ENCODE results near the gene PRKCA.

Gene PRKCA

DNA sequence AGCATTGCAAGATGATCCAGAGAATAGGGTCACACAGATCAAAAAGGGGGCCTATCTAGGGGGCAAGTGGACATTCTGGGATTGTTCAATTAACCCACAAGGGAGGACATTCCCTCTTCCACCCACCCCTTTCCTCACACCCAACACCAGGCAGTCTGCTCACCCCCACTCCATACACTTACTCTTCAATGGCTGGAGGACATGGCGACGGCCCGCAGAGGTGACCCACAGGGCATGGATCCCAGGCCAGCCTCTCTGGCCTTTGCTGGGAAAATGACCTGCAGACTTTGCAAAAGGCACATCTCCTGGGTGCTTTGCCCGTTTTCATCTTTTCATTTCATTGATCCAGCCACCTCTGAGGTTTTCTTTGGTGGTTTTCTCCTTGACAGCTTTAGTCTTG lies 530.8 kb downstream of the PRKCA start:
- DNase-seq = no peak

DNA sequence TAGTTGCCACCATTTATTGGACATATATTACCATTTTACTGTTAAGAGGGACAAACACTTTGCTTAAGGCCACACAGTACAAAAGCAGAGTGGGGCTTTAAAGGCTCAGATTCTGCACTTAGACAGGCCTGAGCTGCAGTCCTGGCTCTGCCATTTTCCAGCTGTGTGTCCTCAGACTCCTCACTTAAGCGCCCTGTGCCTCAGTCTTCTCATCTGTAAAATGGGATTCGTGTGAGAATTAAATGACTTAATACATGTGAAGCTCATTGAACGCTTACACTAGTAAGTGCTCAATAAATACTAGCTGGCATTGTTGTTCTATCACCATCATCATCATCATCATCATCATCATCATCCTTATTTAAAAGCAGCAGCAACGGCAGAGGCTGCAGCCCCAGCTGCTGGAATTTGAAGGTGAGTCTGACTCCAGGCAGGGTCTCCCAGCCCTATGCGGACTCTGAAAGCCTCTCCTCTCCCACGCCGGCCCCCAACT lies 532.1 kb downstream of the PRKCA start:
- DNase-seq = no peak

DNA sequence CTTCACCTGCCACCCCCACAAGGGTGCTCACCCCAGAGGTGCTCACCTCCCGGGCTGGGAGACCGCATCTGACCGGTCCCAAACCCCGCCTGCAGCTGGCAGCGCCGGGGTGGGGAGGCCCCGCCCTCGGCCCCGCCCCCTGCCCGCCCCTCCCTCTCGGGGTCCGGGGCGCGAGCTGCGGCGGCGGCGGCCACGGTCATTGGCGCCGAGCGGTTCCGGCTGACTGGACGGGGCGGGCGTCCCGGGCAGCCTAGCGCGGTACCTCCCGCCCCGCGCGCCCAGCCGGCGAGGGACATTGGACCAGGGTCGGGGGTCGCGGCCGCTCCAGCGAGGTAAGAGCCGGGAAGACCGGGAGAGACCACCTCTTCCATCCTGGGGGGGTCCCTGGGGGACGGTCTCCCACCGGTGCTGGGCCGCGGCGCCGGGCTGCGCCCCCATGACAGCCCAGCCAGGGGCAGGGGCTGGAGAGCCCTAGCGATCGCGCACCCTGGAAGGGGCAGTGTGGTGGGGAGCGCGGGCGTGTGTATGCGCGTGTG lies 532.6 kb downstream of the PRKCA start, which contains the start of gene CACNG5:
Gene CACNG5 (plus strand): TSS at position 199 of the 536 bp plus-strand sequence. CDS start 42,216 bp downstream, outside the sequence.
- no peak for DNase-seq

DNA sequence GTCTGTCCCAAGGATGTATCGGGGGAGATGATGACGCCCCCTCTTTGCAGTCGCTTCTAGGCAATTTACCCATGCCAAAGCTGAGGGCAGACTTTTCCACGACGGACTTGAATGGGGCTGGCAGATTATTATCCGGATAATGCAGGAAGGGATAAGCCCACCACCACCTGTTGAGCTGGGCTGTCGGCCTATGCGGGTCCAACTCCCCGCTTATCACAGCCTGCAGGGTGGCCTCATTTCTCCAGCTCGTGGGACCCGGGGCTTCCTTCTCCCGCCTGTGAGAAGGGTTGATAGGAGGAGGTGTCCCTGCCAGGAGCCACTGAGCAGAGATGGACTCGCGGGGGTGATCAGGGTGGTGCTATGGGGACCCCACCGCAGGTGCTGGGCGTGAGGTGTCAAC lies 533.1 kb downstream of the PRKCA start:
- DNase-seq = no peak

DNA sequence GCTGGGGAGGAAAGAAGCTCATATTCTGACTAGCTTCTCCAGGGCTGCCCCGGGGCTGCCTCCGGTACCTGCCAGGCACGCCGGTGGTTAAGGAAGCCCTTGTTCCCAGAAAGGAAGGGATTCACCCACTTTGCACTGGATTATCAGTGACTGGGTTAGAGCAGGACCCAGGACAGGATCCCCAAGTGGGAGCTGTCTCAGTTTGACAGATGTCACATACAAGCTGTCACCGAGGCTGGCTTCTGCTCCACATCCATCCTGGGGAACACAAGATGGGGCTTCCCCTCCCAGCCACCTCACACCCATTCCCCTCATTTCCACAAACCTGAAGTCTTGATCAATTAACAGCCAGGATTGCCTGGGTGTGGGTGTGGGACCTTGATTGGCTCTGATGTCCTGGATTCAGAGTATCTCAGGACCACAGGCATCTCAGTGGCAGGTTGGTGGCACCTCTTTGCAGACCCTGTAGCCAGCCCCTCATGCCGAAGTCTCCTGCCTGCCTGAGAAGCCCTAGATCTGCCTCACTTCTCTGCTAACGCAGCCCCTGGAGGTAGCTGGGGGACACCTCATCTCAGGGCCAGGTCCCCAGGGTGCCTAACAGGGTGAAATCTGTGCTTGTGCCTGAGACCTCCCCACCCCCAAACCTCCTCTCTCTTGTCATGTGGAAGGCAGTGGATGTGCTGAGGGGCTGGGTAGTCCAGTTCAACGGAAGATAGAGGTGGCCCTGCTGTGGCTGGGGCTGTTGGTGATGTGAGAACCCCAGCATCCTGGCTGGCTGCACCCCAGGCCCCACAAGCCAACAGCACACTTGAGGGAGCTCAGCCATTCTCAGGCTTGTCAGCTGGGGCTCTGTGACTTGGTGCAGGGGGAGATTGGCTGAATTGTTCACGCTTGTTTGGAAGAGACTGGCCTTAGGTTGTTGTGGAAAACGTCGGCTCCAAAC lies 533.9 kb downstream of the PRKCA start:
- no peak for DNase-seq

DNA sequence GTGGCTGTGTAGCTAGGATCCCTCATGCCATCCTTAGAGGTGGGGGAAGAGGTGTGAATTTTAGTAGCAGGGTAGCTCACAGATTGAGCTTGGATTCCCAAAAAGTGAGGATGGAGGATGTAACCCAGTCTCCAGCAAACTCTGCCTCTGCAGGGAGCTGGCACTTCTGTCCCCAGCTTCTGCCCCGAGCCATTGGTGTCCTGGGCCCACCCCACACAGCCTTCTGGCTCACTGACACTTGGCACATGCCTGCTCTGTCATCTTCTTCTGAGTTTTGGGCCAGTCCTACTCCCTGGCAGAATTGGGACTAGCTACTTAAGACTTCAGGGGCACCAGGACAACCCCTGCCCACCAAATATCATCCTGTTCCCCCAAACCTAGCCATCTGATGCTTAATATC lies 534.8 kb downstream of the PRKCA start:
- no peak for DNase-seq

DNA sequence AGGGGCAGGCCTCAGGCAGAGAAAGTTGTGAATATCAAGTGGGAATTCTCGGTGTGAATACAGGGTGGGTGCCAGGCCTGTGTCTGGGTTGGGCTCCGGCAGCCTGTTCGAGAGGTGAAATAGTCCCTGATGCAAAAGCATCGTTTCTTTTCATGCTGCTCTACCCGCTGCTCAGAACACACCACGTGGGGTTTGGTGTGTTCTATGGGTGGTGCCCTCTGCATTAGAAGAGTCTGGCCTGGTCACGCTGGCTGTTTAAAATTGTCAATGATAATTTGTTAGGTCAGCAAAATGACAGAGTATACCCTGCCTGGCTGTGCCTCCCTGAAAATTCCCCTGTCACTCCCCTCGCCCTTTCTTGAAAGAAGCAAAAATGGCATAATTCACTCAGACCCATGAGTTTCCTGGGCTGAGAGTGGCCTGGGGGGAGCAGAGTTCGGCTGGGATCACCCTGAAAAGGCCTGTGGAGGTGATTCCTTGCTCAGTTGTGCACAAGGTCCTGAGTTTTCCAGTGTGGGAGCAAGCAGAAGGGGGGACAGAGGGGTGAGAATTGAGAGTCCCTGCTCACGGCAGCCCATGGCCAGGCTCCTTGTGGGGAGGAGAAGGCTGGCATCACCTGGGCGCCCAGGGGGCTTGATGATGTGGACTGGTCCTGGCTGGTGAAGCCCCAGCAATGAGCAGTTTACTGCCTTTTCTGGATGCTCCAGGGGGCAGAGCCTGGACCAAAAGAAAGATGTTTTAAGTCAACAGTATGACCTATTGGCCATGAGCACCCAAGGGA lies 535.7 kb downstream of the PRKCA start:
- no peak for DNase-seq

DNA sequence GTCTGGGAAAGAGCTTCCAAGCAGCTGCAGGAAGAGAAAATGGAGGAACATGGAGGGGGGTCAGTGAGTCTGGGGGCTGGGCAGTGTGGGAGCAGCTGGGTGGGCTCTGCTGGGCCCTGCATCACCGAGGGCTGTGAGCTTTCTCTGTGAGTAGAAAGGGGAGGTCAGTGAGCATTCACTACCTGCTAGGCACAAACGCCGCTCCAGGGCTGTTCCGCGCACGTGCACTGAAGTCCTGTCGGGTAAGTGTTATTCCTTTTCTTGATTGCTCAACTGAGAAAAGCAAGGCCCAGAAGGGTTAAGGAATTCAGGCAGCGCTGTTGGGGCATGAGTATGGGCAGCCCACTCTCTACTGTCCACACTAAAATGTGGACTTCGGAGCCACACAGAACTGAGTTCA lies 537.2 kb downstream of the PRKCA start:
- DNase-seq = no peak

DNA sequence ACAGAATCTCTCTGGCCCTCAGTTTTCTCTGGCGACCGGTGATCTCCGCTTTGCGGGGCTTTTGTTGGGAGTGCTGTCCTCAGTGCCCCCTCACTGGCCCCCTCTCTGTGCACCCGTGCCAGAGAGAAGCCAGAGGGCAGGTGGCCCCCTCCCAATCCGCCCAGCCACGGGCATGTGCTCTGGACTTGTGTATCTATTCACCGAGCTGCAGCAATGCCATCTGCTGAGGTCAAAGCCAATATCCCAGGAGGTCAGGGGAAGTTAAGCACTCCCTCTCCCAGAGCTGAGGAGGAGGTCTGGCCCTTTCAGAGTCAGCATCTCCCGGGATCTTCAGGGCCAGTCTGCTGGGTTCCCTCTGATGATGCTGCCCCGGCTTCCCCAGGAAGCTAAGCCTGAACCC lies 537.6 kb downstream of the PRKCA start:
- DNase-seq = no peak

DNA sequence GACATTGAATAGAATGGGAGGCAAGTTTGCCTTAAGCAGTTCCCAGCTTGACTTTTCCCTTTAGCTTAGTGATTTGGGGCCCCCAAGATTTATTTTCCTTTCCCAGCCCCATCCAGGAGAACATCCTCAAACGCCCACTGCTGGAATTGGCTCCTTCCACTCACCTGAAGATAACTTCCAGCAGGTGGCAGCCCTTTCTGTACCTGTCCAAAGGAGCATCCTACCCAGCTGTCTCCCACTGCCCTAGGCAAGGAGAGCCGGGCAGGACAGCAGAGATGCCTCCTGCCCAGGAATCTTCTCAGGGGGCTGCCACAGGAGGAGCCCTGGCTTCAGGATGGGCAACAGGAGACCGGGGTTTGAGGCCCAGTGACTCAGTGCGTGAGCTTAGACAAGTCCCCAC lies 538.9 kb downstream of the PRKCA start:
- DNase-seq = no peak

DNA sequence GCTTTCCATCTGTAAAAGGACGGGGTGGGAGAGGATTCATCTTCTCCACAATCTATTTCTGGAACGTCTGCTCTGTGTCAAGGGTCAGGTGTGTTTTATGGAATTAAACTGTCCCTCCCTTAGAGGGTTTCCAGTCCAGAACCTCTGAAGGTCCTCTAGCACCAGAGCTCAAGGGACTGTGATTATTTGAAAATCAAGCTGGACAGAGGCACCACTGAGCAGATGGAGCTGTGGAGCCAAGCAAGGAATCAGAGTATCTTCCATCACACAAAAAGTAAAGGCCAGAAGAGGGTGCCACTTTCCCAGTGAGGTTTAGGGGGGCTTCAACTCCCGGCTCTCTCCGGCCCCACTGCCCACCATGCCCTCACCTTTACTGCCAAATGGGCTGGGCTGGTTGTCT lies 539.3 kb downstream of the PRKCA start:
- no peak for DNase-seq

DNA sequence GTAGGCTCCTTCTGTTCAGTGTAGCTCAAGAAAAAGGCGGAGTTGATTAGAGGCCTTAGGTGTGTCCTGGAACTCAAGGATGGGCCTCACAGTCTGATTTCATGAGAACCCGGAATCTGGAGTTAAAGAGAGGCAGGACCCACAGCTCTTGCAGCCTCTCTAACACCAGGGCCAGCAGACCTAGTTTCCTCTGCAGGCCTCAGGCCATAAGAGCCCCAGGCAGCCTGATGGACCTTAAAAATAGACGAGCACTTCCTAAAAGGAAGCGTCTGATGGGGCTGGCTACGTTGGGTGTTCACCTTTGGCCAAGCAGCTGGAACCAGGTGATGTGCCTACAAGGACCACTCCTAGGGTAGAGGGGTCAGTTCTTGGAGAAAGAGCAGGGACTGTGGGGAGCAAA lies 540.1 kb downstream of the PRKCA start:
- DNase-seq = no peak

DNA sequence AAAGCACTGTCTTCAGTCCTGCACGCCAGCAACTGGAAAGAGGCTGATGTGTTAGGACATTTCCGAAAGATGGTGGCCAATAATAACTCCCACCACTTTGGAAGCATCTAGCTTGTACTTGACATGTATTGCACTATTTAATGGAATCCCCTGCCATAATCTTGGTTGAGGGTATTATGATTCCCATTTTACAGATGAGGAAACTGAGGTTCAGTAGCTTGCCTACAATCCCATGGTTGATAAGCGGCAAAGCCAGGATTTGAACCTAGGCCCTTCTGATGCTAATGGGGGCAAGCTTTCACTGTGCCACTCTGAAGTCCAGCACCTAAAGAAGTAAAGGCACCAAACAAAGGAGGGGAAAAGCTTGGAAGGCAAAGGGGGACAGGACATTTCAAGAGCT lies 540.5 kb downstream of the PRKCA start:
- DNase-seq = no peak

DNA sequence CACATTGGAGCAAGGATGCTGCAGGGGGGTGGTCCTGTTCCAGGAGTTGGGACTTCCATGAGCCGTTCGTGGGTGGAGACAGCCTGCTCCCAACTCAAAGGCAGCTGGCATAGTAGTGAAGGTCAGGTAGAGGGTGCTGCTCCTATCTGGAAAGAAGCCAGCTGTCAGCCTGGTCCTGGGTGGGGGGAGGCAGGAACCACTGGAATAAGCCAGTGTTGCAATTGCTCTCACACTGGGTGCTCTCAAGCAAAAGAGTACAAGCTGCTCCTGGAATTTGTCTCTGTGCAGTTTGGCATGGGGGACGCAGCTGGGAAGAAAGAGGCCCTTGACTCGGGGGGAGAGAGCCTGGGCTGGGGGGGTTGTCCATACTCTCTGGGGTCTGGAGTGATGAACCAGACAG lies 541.2 kb downstream of the PRKCA start:
- DNase-seq = no peak

DNA sequence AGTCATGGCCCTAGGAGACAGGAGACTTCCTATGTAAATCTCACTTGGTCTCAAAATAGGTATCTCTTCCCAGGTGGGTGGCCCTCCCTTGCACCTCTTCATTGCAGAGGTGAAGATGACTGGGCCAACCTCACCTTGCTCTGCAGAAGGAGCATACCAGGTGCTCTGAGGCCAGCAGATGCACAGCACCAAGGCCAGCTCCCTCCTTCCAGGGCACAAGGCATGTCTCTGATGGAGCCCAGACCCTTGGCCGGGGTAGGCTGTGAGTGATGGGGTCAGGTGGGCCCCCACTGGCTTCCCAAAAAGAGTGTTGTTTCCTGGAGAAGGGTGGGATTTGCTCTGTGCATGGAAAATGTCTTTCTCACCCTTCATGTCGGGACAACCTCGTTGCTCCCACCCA lies 545.3 kb downstream of the PRKCA start:
- DNase-seq = no peak

DNA sequence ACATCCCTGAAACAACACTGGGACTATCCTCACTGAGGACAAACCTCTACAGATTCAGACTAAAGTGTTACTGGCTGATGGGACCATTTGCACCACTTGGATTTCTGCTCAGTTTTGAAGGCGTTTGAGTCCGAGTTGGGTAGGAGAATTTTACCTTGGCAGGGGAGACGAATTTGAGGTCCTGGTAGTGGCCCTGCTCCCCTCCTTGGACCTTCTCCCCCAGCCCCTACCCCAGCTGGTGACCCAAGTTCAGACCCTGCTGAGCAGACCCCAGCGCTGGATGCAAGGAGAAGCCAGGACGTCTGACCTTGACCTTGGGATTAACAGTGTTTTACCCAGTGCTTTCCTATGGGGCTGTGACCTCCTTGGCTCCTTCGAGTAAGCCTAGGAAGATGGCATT lies 546.1 kb downstream of the PRKCA start:
- no peak for DNase-seq

DNA sequence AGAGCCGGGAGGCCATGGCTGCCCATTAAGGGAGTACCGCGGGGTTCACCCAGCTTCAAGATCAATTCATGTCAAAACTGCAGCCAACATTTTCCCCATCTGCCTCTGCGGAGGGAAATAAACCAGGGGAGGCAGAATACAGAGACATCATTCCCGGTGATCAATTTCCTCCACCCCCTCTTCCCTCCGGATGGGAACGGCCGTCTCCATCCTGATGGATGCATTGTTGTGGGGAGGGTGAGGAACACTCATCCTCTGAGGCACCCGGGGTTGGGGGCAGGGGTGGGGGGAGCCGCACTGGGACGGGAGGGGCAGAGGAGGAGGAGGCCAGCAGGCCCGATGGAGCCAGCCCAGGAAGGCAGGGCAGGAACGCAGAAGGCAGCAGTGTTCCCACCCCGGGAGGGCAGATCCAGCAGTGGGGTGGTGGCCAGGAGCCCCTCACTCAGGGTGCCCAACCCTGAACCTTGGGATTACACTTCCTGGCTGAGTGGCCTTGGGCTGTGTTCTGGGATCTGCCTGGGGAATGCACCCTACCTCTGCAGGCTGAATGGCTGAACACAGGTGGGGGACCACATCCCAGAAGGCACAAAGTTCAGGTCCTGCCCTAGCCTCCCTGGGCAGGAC lies 546.7 kb downstream of the PRKCA start:
- no peak for DNase-seq

DNA sequence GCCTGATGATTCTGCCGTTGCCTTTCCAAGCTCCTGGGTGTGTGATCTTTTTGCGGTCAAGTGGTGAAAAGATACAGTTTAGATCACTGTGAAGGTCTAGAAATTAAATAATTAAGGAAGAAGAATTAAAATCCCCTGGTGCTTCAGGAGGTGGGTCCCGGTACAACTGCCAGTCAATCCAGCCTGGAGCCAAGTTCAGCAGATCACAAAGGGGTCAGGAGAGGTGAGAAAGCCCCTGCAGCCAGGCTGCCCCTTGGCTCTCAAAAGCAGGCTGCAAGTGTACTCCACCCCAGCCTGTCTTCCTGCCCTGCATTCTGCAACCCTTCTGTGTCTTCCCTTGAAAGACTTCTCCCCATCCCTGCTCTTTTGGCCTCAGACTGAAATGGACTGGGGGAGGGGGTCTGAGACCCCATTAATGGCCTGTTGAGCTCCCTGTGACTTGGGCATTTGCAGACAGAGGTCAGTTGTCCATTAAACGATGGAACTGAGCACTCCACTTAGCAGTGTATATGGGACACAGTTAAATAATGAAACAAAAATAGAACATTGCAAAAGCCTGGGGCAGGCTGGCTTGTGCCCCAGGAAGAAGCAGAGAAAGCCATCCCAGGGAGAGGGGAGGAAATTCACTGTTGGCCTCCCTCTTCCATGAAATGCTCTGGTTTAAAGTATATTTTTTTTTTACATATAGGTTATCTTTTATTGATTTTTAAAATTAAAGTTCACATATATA lies 547.6 kb downstream of the PRKCA start:
- DNase-seq = no peak

DNA sequence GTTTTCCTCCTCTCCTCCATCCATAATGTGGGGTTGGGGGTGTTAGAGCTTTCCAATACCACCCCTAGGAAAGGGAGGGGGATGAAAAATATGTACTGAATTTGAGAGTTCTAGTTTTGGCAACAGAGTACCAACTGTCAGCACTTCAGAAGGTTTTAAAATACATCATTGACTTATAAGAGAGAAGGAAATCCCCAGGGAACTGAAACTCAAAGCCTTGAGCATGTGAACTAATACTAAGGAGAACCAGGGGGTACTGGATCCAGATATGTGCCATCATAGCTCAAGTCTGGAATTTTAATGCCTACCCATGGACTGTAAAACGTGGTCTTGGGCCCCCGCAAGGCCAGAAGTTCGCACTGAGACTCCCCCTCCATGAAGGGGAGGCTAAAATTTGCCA lies 548.3 kb downstream of the PRKCA start:
- DNase-seq = no peak

DNA sequence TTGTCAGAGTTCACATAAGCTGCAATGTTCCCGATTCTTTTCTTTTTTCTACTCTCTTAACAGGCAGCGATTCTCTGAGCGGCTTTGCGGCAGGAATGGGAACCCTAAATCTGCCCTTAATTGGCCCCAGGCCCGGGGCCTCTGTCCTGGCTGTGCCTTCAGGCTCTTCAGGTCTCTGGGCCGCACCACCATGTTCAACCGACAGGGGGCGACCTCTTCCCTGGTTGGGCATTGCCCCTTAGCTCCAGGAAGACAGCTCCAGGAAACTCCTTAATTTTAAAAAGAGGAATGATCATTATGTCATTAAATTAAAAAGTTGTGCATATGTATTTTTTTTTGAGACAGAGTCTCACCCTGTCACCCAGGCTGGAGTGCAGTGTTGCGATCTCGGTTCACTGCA lies 552.8 kb downstream of the PRKCA start:
- DNase-seq = no peak

DNA sequence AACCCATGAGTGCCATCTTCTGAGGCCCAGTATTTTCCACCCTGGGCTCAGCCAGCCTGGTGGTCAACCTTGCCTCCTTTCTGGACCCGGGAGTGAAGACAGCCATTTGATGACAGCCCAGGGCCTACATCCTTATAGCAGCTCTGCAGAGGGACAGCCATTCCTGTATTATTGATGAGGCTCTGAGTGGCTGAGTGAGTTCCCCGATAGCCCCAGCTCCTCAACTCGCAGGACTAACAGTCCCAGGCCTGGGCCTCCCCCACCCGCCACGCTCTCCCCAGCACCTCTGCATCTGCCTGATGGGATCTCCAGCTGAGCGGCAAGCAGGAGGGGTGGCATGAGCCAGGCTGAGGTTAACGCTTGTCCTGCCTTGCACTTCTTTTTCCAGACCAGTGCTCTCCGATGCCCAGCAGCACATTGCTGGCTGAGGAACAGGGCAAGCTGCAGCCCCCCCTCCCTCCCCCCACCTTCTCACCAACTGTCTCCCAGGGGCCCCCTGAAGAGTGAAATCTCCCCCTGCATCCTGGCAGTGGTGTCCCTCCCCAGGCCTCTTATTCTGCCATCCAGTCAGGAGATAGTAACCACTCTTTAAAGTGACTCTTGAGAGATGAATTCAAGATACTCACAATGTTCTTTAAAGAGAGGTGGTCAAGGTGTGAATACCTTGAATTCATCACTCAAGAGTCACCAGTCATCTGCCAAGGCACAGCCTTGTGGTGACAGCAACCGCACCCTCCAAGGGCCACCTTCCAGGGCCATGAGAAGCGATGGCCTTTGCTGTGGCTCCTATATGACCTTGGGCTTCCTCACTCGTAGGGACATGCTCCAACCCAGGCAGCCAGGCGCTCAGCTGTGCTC lies 556.0 kb downstream of the PRKCA start:
- DNase-seq = no peak
